ENCODE measurements around the gene APC2. TPM values are rescaled to one million over a fixed set of nuclear protein-coding genes. Genes with fewer than 3 reads are reported as not detected.

The APC2 gene
- total RNA-seq, 2 experiments from 2014 or later: 0.02 to 0.10 TPM

DNA sequence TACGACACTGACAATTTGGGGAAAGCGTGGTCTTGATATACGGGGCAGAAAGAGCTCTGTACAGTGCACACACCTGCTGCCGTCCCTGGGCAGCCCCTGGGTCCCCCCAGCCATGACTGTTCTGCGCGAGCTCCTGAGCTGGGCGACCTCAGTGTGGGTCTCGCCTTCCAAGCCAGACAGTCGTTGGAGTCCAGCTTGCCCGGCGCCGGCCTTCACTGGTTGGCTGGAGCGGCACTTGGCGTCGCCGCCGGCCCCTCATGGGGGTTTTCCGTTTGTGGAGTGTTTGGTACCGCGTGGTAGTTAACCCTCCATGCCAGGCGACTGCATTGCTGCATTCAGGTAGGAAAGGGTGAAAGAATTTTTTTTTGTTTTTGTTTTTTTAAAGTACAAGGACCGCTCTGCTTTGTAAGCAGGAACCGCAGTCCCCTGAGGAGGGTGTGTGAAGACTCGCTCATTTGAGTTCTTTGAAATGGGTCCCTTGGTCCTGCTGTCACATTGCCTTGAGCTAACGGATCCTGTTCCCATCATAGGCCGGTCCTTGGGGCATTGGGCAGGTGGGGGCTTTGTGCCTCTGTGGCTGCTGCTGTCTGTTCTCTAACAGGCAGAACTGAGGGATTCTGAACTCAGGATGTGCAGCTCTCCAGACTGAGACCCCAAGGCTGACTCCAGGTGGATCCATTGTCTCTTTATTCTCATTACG lies 22.6 kb upstream of the APC2 start:
- no peak for DNase-seq
- CTCF ChIA-PET: interaction anchor here (0.9 to 1.6 kb wide), 2 partner anchors 10 to 18 kb away, joined by 3 to 6 read pairs; no protein-coding TSS in a partner anchor
- Mint-ChIP-seq H3K4me3 (no peak overlapping the region), H3K4me1 (no peaks in the 10 kb centered on the region), H3K36me3 (ENCODE audit: low read depth) (peaks cover 35% of the 10 kb centered on the region), H3K27me3 (no peaks in the 10 kb centered on the region), H3K27ac (no peak overlapping the region), H3K9me3 (no peaks in the 10 kb centered on the region)
- POLR2A ChIA-PET: no interaction called here

DNA sequence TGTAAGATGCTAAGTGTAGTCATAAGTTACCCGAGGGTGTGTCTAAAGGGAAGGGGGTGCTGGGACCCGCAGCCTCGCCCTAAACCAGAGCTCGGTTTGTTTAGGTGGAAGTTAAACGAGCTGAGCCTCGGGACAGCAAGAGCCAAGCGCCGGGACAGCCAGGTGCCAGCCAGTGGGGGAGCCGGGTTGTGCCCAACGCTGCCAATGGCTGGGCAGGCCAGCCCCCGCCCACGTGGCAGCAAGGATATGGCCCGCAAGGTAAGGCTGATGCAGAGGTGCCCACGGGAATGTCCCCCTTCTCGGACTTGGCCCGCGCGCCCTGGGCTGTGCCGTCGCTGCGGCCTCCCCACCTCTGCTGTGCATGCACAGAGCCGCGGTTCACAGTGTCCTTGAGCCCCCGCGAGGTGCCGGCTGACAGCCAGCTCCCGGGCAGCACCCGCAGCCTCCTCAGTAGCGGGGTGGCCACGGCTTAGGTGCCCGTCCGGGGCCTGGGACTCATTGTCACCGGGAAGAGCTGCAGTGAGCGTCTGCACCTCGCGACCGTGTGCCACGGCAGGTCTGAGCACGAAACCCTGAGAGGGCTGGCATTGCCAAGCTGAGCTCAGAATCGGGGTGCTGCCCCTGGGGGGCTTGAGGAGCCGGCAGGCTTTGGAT lies 21.1 kb upstream of the APC2 start:
- no peak for DNase-seq
- ChIA-PET POLR2A (no interaction called here), CTCF (no interaction called here)
- Mint-ChIP-seq H3K36me3 (ENCODE audit: low read depth) (peaks cover 27% of the 10 kb centered on the region), H3K27me3 (no peaks in the 10 kb centered on the region), H3K4me3 (no peak overlapping the region), H3K9me3 (no peaks in the 10 kb centered on the region), H3K4me1 (no peaks in the 10 kb centered on the region), H3K27ac (no peak overlapping the region)

DNA sequence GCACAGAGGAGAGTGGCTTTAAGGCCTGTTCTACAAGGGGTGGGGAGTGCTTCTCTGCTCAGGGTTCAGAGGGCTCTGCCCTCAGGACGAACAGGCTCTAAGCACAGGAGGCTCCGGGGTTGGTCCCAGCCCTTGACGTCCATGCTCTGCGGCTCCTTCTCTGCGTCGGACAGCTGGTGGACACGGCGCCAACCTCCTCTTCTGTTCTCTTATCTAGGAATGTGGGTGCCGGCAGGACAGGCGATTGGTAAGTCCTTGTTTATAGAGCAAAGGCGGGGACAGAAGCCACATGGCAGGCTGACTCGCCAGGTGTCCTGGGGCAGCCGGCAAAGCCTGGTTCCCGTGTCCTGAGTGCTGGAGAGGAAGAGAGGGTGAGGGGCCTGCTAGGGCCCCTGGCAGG lies 20.2 kb upstream of the APC2 start:
- Mint-ChIP-seq H3K9me3 (no peaks in the 10 kb centered on the region), H3K36me3 (ENCODE audit: low read depth) (peaks cover 25% of the 10 kb centered on the region), H3K4me3 (no peak overlapping the region), H3K27ac (peak overlapping the region; percentile 57), H3K27me3 (no peaks in the 10 kb centered on the region), H3K4me1 (no peaks in the 10 kb centered on the region)
- DNase-seq: no peak
- POLR2A ChIA-PET: no interaction called here
- CTCF ChIA-PET: no interaction called here

DNA sequence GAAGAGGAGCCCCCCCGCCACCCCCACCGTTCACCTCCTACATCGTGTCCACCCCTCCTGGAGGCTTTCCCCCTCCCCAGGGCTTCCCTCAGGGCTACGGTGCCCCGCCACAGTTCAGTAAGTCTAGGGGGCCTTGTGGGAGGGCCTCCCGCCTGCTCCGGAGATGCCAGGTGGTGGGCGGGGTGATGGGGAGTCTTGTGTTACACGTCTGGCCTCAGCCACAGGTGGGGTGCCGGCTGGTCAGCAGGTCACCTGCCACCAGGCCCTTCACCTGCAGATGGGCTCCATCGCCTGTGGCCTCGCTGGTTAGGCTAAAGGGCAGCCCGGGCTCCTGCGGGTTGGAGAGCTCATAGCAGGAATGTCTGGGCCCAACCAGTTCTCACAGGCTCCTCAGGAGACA lies 19.7 kb upstream of the APC2 start:
- no peaks in the 10 kb centered on the region for H3K4me1 Mint-ChIP-seq
- ChIA-PET POLR2A (no interaction called here), CTCF (no interaction called here)
- peaks cover 22% of the 10 kb centered on the region for H3K36me3 Mint-ChIP-seq (ENCODE audit: low read depth)
- H3K9me3 Mint-ChIP-seq: no peaks in the 10 kb centered on the region
- no peak overlapping the region for H3K4me3 Mint-ChIP-seq
- H3K27ac Mint-ChIP-seq: no peak overlapping the region
- no peak for DNase-seq
- no peaks in the 10 kb centered on the region for H3K27me3 Mint-ChIP-seq

DNA sequence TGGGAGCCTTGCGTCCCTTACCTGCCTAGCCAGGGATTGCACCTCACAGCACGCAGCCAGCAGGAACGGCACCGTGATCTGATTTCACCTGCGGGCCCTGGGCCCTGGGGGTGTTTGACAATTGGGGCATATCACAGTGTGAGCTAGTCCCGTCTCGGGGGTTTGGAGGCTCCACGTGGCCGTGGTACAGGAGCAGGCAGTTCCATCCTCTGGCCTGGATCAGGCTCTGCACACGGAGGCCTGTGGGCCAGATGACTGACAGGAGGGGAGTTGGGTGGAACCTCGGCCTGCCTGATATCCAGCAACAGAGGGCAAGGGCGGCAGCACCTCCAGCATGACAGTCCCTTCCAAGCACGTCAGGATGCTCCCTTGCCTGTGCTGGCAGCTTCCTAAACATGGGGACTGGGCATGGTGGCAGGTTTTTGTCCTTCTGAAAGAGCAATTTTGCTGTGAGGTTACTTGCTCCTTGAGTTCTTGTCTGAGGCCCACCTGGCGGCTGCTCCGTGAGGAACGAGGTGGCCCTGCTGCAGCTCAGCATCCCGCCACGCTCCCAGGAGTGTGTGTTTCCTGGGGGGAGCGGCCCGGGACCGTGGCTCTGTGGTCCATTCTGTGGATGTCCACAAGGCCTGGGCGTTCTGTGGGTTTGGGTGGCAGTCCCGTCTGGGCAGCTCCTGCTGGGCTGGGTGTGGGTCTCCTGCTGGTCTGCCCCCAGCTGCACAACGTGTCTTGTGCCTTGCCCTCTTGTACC lies 18.0 kb upstream of the APC2 start:
- H3K4me1 Mint-ChIP-seq: no peaks in the 10 kb centered on the region
- H3K36me3 Mint-ChIP-seq (ENCODE audit: low read depth): peaks cover 14% of the 10 kb centered on the region
- CTCF ChIA-PET: no interaction called here
- H3K27ac Mint-ChIP-seq: no peak overlapping the region
- POLR2A ChIA-PET: interaction anchor here (0.7 kb wide), 1 partner anchor 22 kb away, joined by 3 read pairs; no protein-coding TSS in a partner anchor
- no peaks in the 10 kb centered on the region for H3K9me3 Mint-ChIP-seq
- DNase-seq: no peak
- no peaks in the 10 kb centered on the region for H3K27me3 Mint-ChIP-seq
- H3K4me3 Mint-ChIP-seq: no peak overlapping the region

DNA sequence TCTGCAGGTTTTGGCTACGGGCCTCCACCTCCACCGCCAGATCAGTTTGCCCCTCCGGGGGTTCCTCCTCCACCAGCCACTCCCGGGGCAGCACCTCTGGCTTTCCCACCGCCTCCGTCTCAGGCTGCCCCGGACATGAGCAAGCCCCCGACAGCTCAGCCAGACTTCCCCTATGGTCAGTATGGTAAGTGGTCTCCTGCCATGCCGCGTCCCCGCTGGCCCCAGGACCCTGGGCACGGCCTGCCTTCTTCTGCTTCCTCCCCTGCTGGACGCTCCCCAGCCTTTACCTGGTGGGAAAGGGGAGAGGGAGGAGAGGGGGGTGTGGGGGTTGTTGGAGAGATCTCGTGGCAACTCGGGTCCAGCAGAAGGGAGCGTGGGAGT lies 17.4 kb upstream of the APC2 start:
- CTCF ChIA-PET: interaction anchor here (1.3 kb wide), 1 partner anchor 11 kb away, joined by 4 read pairs; no protein-coding TSS in a partner anchor
- Mint-ChIP-seq H3K4me1 (no peaks in the 10 kb centered on the region), H3K9me3 (no peaks in the 10 kb centered on the region), H3K36me3 (ENCODE audit: low read depth) (peaks cover 14% of the 10 kb centered on the region), H3K27ac (no peak overlapping the region), H3K27me3 (no peaks in the 10 kb centered on the region), H3K4me3 (no peak overlapping the region)
- DNase-seq: no peak
- POLR2A ChIA-PET: interaction anchor here (0.7 kb wide), 1 partner anchor 23 kb away, joined by 3 read pairs; no protein-coding TSS in a partner anchor

DNA sequence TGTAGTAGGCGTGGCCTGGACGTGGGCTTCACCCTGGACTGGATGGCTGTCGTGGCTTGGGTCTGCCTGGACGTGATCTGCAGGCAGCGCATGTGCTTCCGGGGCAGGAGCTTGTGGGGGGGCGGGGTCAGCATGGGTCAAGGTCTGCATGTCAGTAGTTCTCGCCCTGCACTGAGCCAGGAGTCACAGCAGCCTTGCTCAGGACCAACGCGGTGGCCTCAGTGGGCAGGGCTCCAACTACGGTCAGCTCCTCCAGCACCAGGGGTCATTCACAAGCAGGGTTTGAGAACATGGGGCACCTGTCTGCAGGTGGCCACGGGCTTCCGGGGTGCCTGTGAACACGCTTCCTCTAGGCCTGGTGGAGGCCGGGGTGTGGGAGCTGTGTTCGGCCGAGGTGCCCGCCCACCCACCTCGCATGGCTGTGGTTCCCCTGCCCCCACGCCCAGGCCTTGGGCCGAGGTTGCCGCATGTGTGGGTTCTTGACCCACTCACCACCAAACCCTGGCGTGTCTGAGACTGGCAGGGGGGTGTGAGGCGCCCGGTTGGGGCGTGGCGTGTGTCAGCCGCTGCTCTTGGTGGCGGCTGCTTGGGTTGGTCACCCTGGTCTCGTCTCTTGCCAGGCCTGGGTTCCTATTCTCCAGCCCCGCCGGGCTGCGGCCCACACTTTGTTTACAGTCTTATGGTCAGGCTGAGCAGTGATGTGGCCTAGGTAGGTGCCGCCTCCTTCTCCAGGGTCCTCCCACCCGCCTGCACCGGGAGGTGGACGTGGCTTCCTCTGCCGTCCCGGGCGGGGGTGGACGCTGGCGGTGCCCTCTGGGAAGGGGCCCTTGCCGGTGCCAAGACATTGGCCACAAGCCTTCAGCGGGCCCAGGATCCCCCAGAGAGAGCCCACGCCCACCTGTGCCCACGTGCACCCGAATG lies 16.5 kb upstream of the APC2 start:
- H3K4me3 Mint-ChIP-seq: no peak overlapping the region
- no peak overlapping the region for H3K27ac Mint-ChIP-seq
- ChIA-PET CTCF (interaction anchor here (1.3 kb wide), 2 partner anchors 11 to 12 kb away, joined by 3 to 4 read pairs; no protein-coding TSS in a partner anchor), POLR2A (interaction anchor here (0.7 kb wide), 1 partner anchor 24 kb away, joined by 3 read pairs; no protein-coding TSS in a partner anchor)
- no peak for DNase-seq
- H3K4me1 Mint-ChIP-seq: peaks cover 8% of the 10 kb centered on the region
- H3K36me3 Mint-ChIP-seq (ENCODE audit: low read depth): peaks cover 14% of the 10 kb centered on the region
- no peaks in the 10 kb centered on the region for H3K27me3 Mint-ChIP-seq
- H3K9me3 Mint-ChIP-seq: no peaks in the 10 kb centered on the region

DNA sequence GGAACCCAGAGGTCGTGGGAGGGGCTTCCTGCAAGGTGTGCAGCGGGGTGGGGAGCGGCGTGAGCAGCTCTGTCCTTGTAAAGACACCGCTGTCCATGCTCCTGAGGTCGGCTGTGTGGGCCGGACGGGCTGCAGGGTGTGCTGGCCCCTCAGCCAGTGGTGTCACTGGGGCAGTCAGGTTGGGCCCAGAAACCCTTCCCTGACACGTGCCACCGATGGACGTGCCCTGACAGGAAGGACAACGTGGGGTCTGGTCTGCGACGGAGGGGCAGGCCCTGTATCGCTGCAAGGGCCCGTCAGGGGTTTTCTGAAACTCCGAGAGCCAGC lies 15.9 kb upstream of the APC2 start:
- DNase-seq: no peak
- Mint-ChIP-seq H3K27me3 (no peaks in the 10 kb centered on the region), H3K4me3 (no peak overlapping the region), H3K27ac (no peak overlapping the region), H3K36me3 (ENCODE audit: low read depth) (peaks cover 14% of the 10 kb centered on the region), H3K4me1 (peaks cover 8% of the 10 kb centered on the region), H3K9me3 (no peaks in the 10 kb centered on the region)
- ChIA-PET CTCF (interaction anchor here (1.3 kb wide), 1 partner anchor 11 kb away, joined by 3 read pairs; no protein-coding TSS in a partner anchor), POLR2A (no interaction called here)

DNA sequence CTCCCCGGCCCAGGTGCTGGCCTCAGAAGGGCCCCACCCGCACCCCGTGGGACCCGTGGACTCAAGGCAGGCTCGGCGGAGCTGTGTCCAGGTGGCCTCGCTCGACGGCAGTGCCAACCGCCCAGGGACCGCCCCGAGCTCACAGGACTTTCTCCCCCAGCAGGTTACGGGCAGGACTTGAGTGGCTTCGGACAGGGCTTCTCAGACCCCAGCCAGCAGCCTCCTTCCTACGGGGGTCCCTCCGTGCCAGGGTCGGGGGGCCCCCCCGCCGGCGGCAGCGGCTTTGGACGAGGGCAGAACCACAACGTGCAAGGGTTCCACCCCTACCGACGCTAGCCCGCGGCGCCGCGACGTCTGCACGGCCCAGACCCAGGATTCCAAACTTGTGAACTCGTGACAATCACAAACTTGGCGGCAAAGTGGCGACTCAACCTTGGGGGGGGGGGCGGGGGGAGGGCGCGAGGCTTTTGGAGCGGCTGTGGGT lies 15.3 kb upstream of the APC2 start:
- ChIA-PET CTCF (interaction anchor here (1.3 kb wide), 1 partner anchor 10 kb away, joined by 3 read pairs; no protein-coding TSS in a partner anchor), POLR2A (no interaction called here)
- no peaks in the 10 kb centered on the region for H3K27me3 Mint-ChIP-seq
- H3K9me3 Mint-ChIP-seq: no peaks in the 10 kb centered on the region
- no peak for DNase-seq
- peaks cover 19% of the 10 kb centered on the region for H3K36me3 Mint-ChIP-seq (ENCODE audit: low read depth)
- peaks cover 11% of the 10 kb centered on the region for H3K4me1 Mint-ChIP-seq
- H3K27ac Mint-ChIP-seq: no peak overlapping the region
- H3K4me3 Mint-ChIP-seq: no peak overlapping the region

DNA sequence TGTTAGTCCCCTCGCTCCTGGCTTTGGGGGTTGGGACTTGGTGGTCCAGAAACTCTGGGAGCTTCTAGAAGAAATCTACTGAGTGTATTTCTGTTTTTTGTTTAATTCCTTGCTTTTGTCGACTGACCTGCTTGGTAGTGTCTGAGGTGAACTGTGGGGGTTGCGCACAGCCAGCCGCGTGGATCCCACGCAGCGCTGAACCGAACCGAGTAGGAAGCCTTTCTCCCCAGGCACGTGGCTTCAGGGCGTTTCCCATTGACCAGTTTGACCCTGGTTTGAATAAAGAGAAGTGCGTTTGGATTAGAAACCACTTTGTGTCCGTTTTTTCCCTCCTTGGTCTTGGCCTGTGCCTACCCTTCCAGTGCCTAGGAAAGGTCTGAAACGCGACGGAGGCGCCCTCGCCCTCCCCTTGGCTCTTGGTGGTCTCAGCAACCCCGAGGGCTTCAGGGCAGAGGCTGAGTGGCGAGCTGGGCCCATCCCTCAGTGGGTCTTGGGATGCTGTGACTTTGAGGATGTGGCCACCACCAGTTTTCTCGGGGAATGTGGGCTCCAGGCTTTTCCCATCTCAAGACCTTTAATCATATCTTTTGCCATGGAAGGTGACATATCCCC lies 14.4 kb upstream of the APC2 start:
- H3K9me3 Mint-ChIP-seq: no peaks in the 10 kb centered on the region
- peaks cover 23% of the 10 kb centered on the region for H3K36me3 Mint-ChIP-seq (ENCODE audit: low read depth)
- no peak for DNase-seq
- peaks cover 20% of the 10 kb centered on the region for H3K4me1 Mint-ChIP-seq
- ChIA-PET CTCF (interaction anchor here (1.5 kb wide), 1 partner anchor 63 kb away, joined by 4 read pairs; no protein-coding TSS in a partner anchor), POLR2A (no interaction called here)
- no peak overlapping the region for H3K4me3 Mint-ChIP-seq
- H3K27ac Mint-ChIP-seq: no peak overlapping the region
- no peaks in the 10 kb centered on the region for H3K27me3 Mint-ChIP-seq

DNA sequence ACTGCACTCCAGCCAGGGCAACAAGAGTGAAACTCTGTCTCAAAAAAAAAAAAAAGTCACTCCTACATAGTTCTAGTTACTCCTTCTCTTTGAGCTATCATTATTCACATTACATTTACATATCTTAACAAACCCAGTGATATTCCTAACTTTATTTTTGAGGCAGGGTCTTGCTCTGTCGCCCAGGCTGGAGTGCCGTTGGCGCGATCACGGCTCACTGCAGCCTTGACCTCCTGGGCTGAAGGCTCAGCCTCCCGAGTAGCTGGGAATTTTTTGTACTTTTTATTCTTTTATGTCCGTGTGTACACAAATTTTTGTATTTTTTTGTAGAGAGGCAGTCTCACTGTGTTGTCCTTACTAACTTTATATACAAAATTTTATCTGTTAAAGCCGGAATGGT lies 12.3 kb upstream of the APC2 start:
- H3K4me3 Mint-ChIP-seq: peak overlapping the region; percentile 97
- H3K27ac Mint-ChIP-seq: peak overlapping the region; percentile 36
- peaks cover 34% of the 10 kb centered on the region for H3K4me1 Mint-ChIP-seq
- H3K9me3 Mint-ChIP-seq: no peaks in the 10 kb centered on the region
- POLR2A ChIA-PET: interaction anchor here (0.7 kb wide), 1 partner anchor 29 kb away, joined by 3 read pairs; no protein-coding TSS in a partner anchor
- H3K27me3 Mint-ChIP-seq: no peaks in the 10 kb centered on the region
- DNase-seq: no peak
- peaks cover 39% of the 10 kb centered on the region for H3K36me3 Mint-ChIP-seq (ENCODE audit: low read depth)
- CTCF ChIA-PET: interaction anchor here (0.6 to 0.9 kb wide), 5 partner anchors 10 to 884 kb away, joined by 3 to 4 read pairs (median 3); no protein-coding TSS in a partner anchor
